Lower leg skin (tissue), 4 donors: Measurements from ENCODE around the gene IGDCC3. TPM values are rescaled to one million over a fixed set of nuclear protein-coding genes. Genes with fewer than 3 reads are reported as not detected.

Source experiments
- DNase-seq, 2 donors: peaks; one replicate each; pipeline ENCODE4 v3.0.0-alpha.2; 2019; ENCODE audit warnings: low spot score in 2 of 2
- H3K4me3 ChIP-seq: fragments of 200-600 bp; sonication (generic); 2 replicates; pipeline ENCODE4 v1.5.1; 2017; ENCODE audit warnings: mild to moderate bottlenecking, low read depth; ENCODE audit not compliant: poor library complexity, severe bottlenecking
- CTCF ChIP-seq, 3 donors: fragments of 450-650 bp; IDR thresholded peaks; one replicate each; pipeline ENCODE4 v1.5.1; 2016; ENCODE audit warnings: antibody characterized with exemption in 3 of 3, mild to moderate bottlenecking in 3 of 3, moderate library complexity in 2 of 3
- POLR2A ChIP-seq, 2 donors: fragments of 450-650 bp; IDR thresholded peaks; one replicate each; pipeline ENCODE4 v1.6.1; 2016 to 2017; ENCODE audit warnings: antibody characterized with exemption in 2 of 2, mild to moderate bottlenecking in 1 of 2, moderate library complexity in 1 of 2
- WGBS, 2 donors: methylation state at CpG; one replicate each; pipeline ENCODE4 v1.1.5; 2018; 5-methylcytosine and 5-hydroxymethylcytosine counted together
- intact Hi-C: fragments of 100-400 bp; cut with DNase I; formaldehyde crosslinking; loops from one replicate; pipeline ENCODE4 v1.15.0; 2023; ENCODE audit warnings: low total_unique reads
- total RNA-seq, 4 donors: library from RNA; depleted of rRNA; stranded (reverse); fragments of >200 nt; gene quantifications; one replicate each; pipeline ENCODE4 v1.1.0, GENCODE V29; 2016

The IGDCC3 gene
- not detected for total RNA-seq

- peak within 1 kb of the TSS; percentile 16 for H3K4me3 ChIP-seq
- intact Hi-C loops, result no loop called here
- 6 to 20% methylated on average over 1 to 18 of the region's 42 CpGs for WGBS, 2 donors
- TF ChIP-seq POLR2A (IDR thresholded peaks at IDR 0.05) (no peak), CTCF (IDR thresholded peaks at IDR 0.05) (no peak)
- no peak for DNase-seq
Measured at GRCh38 chr15:65377976-65378366, at the start of gene IGDCC3. TSS of gene IGDCC3 (minus strand) at chr15:65378002. CDS start at chr15:65377788, 214 bp downstream.

GRCh38 chr15:65426216-65426853, 48.5 kb upstream of the IGDCC3 start:
- DNase-seq, result peak in 1 of 2 donors; percentile 59
- no peak overlapping the region for H3K4me3 ChIP-seq
- intact Hi-C loops, result no loop called here
- WGBS, 2 donors, result 83 to 84% methylated on average over 2 of the region's 2 CpGs
- TF ChIP-seq CTCF (IDR thresholded peaks at IDR 0.05) (no peak), POLR2A (IDR thresholded peaks at IDR 0.05) (no peak)

GRCh38 chr15:65424683-65425082, 46.9 kb upstream of the IGDCC3 start:
- no peak for DNase-seq
- TF ChIP-seq CTCF (IDR thresholded peaks at IDR 0.05) (no peak), POLR2A (IDR thresholded peaks at IDR 0.05) (no peak)
- WGBS, 2 donors, result 94 to 95% methylated on average over 5 of the region's 5 CpGs
- intact Hi-C loops, result no loop called here
- no peak overlapping the region for H3K4me3 ChIP-seq

DNA sequence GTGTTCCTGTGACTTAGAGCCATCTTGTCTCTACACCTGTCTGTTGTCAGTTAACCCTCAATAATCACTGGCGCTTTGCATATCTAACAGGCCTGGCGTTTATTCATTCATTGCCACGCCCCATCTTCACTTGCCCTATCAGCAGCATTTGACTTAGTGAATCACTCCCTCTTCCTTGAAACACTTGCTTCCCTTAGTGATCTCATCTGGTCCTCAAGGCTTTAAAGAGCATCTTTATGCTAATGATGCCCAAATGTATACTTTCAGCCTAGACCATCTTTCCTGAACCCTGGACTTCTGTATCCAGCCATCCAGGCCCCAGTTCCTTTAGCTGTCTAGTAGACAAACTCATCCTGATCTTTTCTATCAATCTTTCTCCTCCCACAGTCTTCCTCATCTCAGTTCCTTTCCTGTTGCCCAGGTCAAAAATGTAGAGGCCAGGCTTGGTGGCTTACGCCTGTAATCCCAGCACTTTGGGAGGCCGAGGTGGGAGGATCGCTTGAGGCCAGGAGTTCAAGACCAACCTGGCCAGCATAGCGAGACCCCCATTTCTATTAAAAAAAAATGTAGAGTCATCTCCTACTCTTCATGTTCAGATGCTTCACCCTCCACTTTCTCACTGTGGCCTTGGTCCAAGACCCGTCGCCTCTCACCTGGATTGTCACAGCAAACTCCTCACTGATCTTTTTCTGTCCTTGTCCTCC, 46.3 kb upstream of the IGDCC3 start:
- no peak for TF ChIP-seq CTCF (IDR thresholded peaks at IDR 0.05)
- TF ChIP-seq POLR2A (IDR thresholded peaks at IDR 0.05), result no peak
- 78 to 80% methylated on average over 9 of the region's 9 CpGs for WGBS, 2 donors
- no peak overlapping the region for H3K4me3 ChIP-seq
- DNase-seq, result peak in 1 of 2 donors; percentile 56
- intact Hi-C loops, result no loop called here

- 40 to 41% methylated on average over 19 to 20 of the region's 28 CpGs for WGBS, 2 donors
- no peak overlapping the region for H3K4me3 ChIP-seq
- intact Hi-C loops, result no loop called here
- DNase-seq, result peak in 1 of 2 donors; percentile 78
- TF ChIP-seq CTCF (IDR thresholded peaks at IDR 0.05) (no peak), POLR2A (IDR thresholded peaks at IDR 0.05) (no peak)
Measured at GRCh38 chr15:65423150-65423975, 45.6 kb upstream of the IGDCC3 start.
